GM19239 (cell line): ENCODE results near the gene RNF40.

ENCODE experiments used
- DNase-seq: peaks from one replicate; pipeline ENCODE4 v3.0.0; 2011; ENCODE audit warnings: low spot score; ENCODE audit not compliant: insufficient read length
- FAIRE-seq: peaks from 2 replicates; lab custom pipeline; 2011; peaks lifted over from hg19 to GRCh38; lab: Jason Lieb, UNC

Gene RNF40

DNA sequence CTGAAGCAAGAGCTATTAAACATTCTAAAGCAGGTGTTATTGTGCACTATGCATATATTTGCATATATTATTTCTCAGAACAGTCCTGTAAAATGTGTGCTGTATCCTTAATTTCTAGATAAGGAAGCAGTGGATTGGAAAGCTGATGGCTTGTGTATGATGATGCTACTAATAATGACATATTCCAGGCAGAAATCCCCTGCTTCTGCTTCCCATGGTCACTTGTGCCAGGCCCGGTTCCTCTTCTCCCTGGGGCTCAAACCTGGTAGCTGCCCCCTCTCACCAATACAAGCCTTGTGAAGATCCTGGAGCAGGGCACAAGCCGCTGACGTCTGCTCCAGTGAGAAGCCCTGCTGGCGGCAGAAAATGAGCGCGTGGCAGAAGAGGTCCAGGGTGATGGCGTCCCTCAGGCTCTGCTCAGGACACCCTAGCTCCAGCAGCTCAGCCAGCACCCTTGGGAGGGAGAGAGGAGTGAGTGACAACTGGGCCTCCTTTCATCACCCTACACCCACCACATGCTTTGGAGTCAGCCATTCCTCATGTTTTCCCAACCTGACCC, 2.0 kb upstream of the RNF40 start:
- DNase-seq = no peak
- no peak for FAIRE-seq

DNA sequence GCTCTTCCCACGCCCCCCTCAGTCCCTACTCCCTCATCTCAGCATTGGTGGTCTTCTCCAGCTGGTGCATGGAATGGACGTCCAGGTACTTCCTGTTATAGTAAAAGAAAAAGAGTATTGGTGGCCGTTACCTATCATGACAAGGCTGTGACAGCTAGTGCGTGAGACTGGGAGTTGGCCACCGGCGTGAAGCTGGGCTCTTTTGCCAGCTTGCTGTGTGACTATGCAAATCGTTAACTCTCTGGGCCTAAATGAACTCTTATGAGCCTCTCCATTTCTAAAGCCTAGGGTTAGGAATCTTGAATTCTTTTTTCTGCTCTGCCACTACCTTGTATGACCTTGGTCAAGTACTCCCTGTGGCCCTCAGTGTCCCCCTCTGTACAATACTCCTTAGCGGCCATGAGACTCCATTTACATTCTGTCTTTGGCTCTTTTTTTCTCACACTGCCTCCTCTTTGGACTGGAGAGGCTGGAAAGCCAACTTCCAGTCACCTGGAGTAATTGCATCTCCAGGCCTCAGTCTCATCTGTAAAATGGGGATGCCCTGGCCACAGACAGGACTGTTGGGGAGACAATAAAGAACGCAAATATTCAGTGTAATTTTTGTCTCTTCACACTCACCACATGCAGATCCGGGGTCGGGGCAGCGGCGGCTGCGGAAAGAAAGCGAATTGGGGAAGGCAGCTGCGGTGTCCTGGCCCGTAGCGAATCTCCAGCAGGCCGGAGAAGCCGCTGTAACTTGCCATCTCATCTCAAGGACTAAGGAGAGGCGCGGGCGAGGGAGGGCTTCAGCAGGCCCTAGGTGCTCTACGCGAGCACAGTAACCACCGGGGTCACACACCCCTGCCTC, 1.3 kb upstream of the RNF40 start:
- FAIRE-seq = peak; percentile 4
- DNase-seq = no peak

- FAIRE-seq = no peak
- no peak for DNase-seq
Observed at GRCh38 chr16:30761427-30761927, 645 bp upstream of the RNF40 start.

GRCh38 chr16:30762991-30763725, 1.0 kb downstream of the RNF40 start:
- FAIRE-seq (no peak), DNase-seq (no peak)

DNA sequence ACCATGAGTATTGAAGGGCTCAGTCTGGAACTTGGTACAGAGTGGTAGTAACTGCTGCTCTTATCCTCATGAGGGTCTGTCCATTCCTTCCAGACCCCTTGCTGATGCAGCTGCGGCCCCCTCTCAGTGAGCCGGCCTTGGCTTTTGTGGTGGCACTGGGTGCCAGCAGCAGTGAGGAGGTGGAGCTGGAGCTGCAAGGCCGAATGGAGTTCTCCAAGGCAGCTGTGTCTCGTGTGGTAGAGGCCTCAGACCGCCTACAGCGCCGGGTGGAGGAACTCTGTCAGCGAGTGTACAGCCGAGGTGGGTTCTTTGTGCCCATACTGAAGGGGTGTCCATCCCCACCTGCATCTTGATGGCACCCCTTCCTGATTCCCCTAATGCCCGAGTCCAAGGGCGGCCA, 2.0 kb downstream of the RNF40 start:
- FAIRE-seq (no peak), DNase-seq (no peak)

DNA sequence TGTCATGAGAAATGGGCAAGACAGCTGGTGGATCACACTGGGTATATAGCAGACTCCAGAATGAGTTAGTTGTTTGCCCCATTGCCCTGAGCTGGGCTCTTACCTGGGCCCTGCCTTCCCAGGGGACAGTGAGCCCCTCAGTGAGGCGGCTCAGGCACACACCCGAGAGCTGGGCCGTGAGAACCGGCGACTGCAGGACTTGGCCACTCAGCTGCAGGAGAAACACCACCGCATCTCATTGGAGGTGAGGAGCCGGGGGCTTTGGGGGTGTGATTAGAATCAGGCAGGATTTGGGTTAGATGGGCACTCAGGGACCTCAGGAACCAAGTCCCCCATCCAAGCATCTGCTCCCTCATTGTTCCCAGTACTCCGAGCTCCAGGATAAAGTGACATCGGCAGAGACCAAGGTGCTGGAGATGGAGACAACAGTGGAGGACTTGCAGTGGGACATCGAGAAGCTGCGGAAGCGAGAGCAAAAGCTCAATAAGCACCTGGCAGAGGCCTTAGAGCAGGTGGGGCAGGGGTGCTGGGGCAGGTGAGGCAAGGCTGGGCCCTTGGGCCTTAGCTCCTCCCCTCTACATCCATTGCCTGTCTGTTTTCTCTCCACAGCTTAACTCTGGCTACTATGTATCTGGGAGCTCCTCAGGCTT, 2.8 kb downstream of the RNF40 start:
- no peak for FAIRE-seq
- no peak for DNase-seq

DNA sequence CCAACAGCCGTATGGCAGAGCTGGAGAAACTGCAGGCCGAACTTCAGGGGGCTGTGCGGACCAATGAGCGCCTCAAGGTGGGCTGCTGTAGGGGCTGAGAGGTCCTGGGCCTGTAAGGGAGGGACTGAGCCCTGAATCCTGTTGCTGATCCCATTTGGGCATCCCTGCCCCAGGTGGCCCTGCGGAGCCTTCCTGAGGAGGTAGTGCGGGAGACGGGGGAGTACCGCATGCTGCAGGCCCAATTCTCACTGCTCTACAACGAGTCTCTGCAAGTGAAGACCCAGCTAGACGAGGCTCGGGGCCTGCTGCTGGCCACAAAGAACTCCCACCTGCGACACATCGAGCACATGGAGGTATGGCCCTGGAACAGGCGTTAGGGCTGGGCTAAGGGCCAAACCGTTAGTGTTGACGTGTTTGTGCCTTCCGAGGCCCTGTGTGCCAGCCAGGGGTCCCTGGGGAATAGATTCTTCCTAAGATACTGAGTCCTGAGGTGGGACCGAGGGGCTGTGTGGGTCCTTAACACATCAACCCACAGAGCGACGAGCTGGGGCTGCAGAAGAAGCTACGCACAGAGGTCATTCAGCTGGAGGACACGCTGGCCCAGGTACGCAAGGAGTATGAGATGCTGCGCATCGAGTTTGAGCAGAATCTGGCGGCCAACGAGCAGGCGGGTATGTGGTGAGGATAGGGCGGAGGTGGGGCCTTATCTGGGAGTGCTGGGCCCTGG, 4.2 kb downstream of the RNF40 start:
- no peak for FAIRE-seq
- DNase-seq = no peak

GRCh38 chr16:30766933-30767284, 4.8 kb downstream of the RNF40 start:
- FAIRE-seq (no peak), DNase-seq (no peak)

DNA sequence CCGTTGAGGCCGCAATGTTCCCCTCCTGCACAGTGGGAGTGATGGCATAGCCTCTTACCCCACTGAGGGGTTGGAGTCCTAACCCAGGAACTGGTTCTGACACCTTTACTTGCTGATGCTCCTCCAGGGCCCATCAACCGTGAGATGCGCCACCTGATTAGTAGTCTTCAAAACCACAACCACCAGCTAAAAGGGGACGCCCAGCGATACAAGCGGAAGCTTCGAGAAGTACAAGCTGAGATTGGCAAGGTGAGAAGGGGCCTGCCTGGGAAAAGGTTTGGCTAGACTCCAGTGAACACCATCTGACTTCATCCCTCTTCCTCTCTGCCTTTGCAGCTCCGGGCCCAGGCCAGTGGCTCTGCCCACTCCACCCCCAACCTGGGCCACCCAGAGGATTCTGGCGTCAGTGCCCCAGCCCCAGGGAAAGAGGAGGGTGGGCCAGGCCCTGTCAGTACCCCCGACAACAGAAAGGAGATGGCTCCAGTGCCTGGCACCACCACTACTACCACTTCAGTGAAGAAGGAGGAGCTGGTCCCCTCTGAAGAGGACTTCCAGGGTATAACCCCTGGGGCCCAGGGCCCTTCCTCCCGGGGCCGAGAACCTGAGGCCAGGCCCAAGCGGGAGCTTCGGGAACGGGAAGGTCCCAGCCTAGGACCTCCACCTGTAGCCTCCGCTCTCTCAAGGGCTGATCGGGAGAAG, 5.8 kb downstream of the RNF40 start:
- FAIRE-seq = no peak
- DNase-seq = no peak

- DNase-seq (no peak), FAIRE-seq (no peak)
Observed at GRCh38 chr16:30768583-30769181, 6.6 kb downstream of the RNF40 start.

DNA sequence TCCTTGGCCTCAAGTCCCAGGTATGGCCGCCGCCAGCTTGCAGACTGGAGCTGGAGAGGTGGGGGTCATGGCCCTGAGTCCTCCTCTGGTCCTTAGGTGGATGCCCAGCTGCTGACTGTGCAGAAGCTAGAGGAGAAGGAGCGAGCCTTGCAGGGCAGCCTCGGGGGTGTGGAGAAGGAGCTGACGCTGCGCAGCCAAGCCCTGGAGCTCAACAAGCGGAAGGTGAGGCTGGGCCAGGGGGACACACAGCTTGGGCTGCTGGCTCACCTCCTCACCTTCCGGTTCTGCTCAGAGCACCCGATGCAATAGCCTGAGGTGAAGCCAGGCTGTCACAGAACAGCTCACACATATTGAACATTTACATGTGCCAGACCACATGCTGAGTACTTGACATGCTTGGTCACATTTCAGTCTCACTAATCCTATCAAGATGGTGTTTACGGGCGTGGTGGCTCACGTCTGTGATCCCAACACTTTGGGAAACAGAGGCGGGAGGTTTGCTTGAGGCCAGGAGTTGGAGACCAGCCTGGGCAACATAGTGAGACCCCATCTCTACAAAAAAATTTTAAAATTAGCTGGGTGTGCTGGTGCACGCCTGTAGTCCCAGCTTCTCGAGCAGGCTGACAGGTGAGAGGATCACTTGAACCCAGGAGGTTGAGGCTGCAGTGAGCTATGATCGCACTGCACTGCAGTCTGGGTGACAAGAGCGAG, 7.4 kb downstream of the RNF40 start:
- no peak for DNase-seq

GRCh38 chr16:30771726-30772125, 9.6 kb downstream of the RNF40 start:
- no peak for FAIRE-seq
- DNase-seq = no peak

More for the DNA sequence above, 7.4 kb downstream of the RNF40 start:
- no peak for FAIRE-seq

- no peak for DNase-seq
Observed at GRCh38 chr16:30773826-30774225, 11.7 kb downstream of the RNF40 start.

DNA sequence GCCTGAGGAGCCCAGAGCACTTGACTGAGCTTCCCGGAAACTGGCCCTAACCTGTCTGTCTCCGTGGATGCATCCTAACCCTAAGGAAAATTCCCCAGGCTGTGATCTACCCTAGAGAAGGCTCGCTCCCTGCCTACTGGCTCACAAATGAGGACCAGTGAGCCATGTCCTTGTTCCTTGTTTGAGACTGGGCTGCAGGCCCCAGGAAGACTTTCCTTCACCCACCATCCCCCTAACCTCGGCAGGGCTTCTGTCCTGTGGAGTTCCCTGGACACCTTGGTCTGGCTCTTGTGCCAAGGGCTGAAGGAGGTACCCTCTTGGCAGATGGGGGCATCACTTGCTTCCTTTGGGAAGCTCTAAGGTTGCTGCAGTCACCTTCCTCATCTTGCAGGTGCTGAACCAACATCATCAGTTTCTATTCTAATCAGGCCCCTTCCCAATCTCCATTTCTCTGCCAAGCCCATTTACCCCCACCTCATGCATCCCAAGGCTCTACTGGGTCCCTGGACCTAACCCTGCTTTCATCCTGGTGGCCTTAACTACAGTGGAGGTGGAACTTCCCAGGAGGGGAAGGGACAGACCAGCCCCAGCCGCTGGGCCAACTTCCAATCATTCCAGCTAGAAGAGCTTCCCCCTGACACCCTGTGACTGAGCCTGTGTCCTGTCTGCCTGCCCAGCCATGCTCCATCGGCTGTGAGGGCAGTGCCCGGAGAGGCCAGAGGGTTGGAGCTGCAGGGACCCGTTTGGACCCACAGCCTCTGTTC, 12.4 kb downstream of the RNF40 start:
- FAIRE-seq (no peak), DNase-seq (no peak)

More at GRCh38 chr16:30773826-30774225, 11.7 kb downstream of the RNF40 start:
- FAIRE-seq = no peak

GRCh38 chr16:30775131-30775391, 12.9 kb downstream of the RNF40 start:
- FAIRE-seq = no peak
- no peak for DNase-seq

GRCh38 chr16:30775392-30776188, 13.5 kb downstream of the RNF40 start:
- FAIRE-seq = peak; percentile 21
- DNase-seq = peak; percentile 90
